Esophagus (tissue), 2 donors: Measurements from ENCODE around the gene TAS2R50. TPM values are rescaled to one million over a fixed set of nuclear protein-coding genes. Genes with fewer than 3 reads are reported as not detected.

ENCODE experiments used
- polyA plus RNA-seq, 2 donors: library from polyadenylated mRNA; stranded (reverse); fragments of 200-250 nt; gene quantifications; one replicate each; pipeline ENCODE4 v1.2.3, GENCODE V29; 2013
- donor health status: healthy with polysubstance abuse.
- donor health status: Bipolar disorder and iron deficiency.

The TAS2R50 gene
- polyA plus RNA-seq, 2 donors = not detected

Other genes starting within 250 kb of the TAS2R50 start
- not detected for gene TAS2R7, start 184.3 kb downstream of the TAS2R50 start, polyA plus RNA-seq
- not detected for gene TAS2R8, start 179.6 kb downstream of the TAS2R50 start, polyA plus RNA-seq
- gene TAS2R9, start 176.7 kb downstream of the TAS2R50 start, polyA plus RNA-seq = not detected
- gene TAS2R10, start 160.6 kb downstream of the TAS2R50 start, polyA plus RNA-seq = not detected
- 1 to 10 TPM; 2.1 to 3.3 TPM for gene PRR4, start 137.4 kb downstream of the TAS2R50 start, polyA plus RNA-seq
- gene PRH1, start 102.7 kb downstream of the TAS2R50 start, polyA plus RNA-seq = 1 to 10 TPM in 1 of 2 donors, under 1 TPM in 1; 0.35 to 1.3 TPM
- gene TAS2R13, start 77.3 kb downstream of the TAS2R50 start, polyA plus RNA-seq = not detected
- gene PRH2, start 57.7 kb downstream of the TAS2R50 start, polyA plus RNA-seq = not detected
- gene TAS2R14, start 47.6 kb downstream of the TAS2R50 start, polyA plus RNA-seq = under 1 TPM; 0.35 to 0.94 TPM
- under 1 TPM; 0.07 to 0.08 TPM for gene TAS2R20, start 11.4 kb upstream of the TAS2R50 start, polyA plus RNA-seq
- gene TAS2R19, start 35.7 kb upstream of the TAS2R50 start, polyA plus RNA-seq = under 1 TPM in 1 of 2 donors, not detected in 1; 0.08 TPM
- under 1 TPM; 0.09 to 0.16 TPM for gene TAS2R31, start 44.5 kb upstream of the TAS2R50 start, polyA plus RNA-seq
- not detected for gene TAS2R46, start 75.4 kb upstream of the TAS2R50 start, polyA plus RNA-seq
- not detected for gene TAS2R43, start 105.4 kb upstream of the TAS2R50 start, polyA plus RNA-seq
- under 1 TPM in 1 of 2 donors, not detected in 1; 0.12 TPM for gene TAS2R30, start 147.7 kb upstream of the TAS2R50 start, polyA plus RNA-seq
- gene SMIM10L1, start 184.3 kb upstream of the TAS2R50 start, polyA plus RNA-seq = 1 to 10 TPM; 3.5 to 6.9 TPM
- gene TAS2R42, start 200.0 kb upstream of the TAS2R50 start, polyA plus RNA-seq = not detected